Cardiac muscle cell (in vitro differentiated cells and primary cell): ENCODE data around the gene SLC44A5. TPM values are rescaled to one million over a fixed set of nuclear protein-coding genes. Genes with fewer than 3 reads are reported as not detected.

Experiments
- DNase-seq, 2 donors: peaks; one replicate each; pipeline versions ENCODE4 v3.0.0 to v3.0.0-alpha.2; 2010 to 2017; ENCODE audit warnings: low read depth in 1 of 2, low spot score in 1 of 2
- H3K27ac ChIP-seq: fragments of 200-600 bp; sonication (generic); 2 replicates; pipeline ENCODE4 v1.5.1; 2016
- H3K27me3 ChIP-seq: fragments of 200-600 bp; sonication (generic); 2 replicates; pipeline ENCODE4 v1.6.0; 2016; ENCODE audit warnings: control low read depth
- H3K36me3 ChIP-seq: fragments of 200-600 bp; sonication (generic); 2 replicates; pipeline ENCODE4 v1.5.1; 2016; ENCODE audit warnings: control low read depth
- H3K4me1 ChIP-seq: fragments of 200-600 bp; sonication (generic); 2 replicates; pipeline ENCODE4 v1.8.1; 2017; ENCODE audit warnings: low read depth, mild to moderate bottlenecking, mixed run types
- H3K4me3 ChIP-seq: fragments of 200-600 bp; sonication (generic); 2 replicates; pipeline ENCODE4 v1.5.1; 2016; ENCODE audit warnings: mild to moderate bottlenecking
- H3K9me3 ChIP-seq: fragments of 200-600 bp; sonication (generic); 2 replicates; pipeline ENCODE4 v1.5.1; 2017; ENCODE audit warnings: low read depth, mild to moderate bottlenecking, control low read depth
- CTCF ChIP-seq: IDR thresholded peaks from 2 replicates; pipeline ENCODE4 v1.5.1; 2012; ENCODE audit warnings: low read depth, mild to moderate bottlenecking, low read length
- polyA plus RNA-seq: library from polyadenylated mRNA; unstranded; fragments of >200 nt; fragmentation: Nextera tagmentation; extraction: Ambion mirVana; gene quantifications from 2 replicates; pipeline ENCODE4 v1.2.1, GENCODE V29; 2016
- total RNA-seq: library from RNA; depleted of rRNA; stranded (reverse); fragments of >200 nt; gene quantifications from 2 replicates; pipeline ENCODE4 v1.2.3, GENCODE V29; 2016

The SLC44A5 gene
- total and polyA plus RNA-seq, 2 experiments from 2014 or later, result 6.9 to 11.1 TPM

- no peaks in the 10 kb centered on the region for H3K36me3 ChIP-seq
- no peaks in the 10 kb centered on the region for H3K27me3 ChIP-seq
- no peak for TF ChIP-seq CTCF
- H3K4me1 ChIP-seq, result no peaks in the 10 kb centered on the region
- no peak for DNase-seq
- H3K27ac ChIP-seq, result no peak overlapping the region
- H3K9me3 ChIP-seq, result no peaks in the 10 kb centered on the region
- no peak overlapping the region for H3K4me3 ChIP-seq
Observed at GRCh38 chr1:75472089-75472970, 138.6 kb downstream of the SLC44A5 start.

- no peaks in the 10 kb centered on the region for H3K9me3 ChIP-seq
- H3K4me3 ChIP-seq, result no peak overlapping the region
- H3K36me3 ChIP-seq, result no peaks in the 10 kb centered on the region
- no peaks in the 10 kb centered on the region for H3K27me3 ChIP-seq
- H3K4me1 ChIP-seq, result no peaks in the 10 kb centered on the region
- TF ChIP-seq CTCF, result no peak
- H3K27ac ChIP-seq, result no peak overlapping the region
- DNase-seq, result no peak
Observed at GRCh38 chr1:75471252-75471651, 139.7 kb downstream of the SLC44A5 start.

GRCh38 chr1:75470448-75470847, 140.5 kb downstream of the SLC44A5 start:
- H3K4me3 ChIP-seq, result no peak overlapping the region

DNA sequence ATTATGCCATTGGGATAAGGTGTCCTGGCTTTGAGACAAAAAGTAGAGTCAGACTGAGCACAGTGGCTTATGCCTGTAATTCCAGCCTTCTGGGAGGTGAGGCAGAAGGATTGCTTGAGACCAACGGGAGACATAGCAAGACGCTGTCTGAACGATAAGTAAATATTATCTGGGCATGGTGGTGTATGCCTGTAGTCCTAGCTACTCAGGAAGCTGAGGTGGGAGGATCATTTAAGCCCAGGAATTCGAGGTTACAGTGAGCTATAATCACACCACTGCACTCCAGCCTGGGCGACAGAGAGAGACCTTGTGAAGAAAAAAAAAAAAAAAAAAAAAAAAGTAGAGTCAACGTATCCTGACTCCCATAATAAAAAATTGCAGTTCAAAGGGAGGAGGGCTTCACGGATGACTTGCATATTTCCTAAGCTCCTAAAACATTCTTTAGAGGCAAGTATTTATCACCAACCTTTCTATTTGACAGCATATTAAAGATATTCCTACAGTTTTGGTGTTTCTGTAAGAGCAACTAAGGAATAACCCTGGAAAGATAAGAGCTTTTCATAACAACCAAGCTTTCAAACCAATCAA, 141.2 kb downstream of the SLC44A5 start:
- no peaks in the 10 kb centered on the region for H3K9me3 ChIP-seq
- no peaks in the 10 kb centered on the region for H3K36me3 ChIP-seq
- H3K4me3 ChIP-seq, result no peak overlapping the region
- H3K4me1 ChIP-seq, result no peaks in the 10 kb centered on the region
- no peak for TF ChIP-seq CTCF
- no peak for DNase-seq
- no peak overlapping the region for H3K27ac ChIP-seq
- no peaks in the 10 kb centered on the region for H3K27me3 ChIP-seq

More at GRCh38 chr1:75470448-75470847, 140.5 kb downstream of the SLC44A5 start:
- H3K4me1 ChIP-seq, result no peaks in the 10 kb centered on the region
- H3K27ac ChIP-seq, result no peak overlapping the region
- H3K27me3 ChIP-seq, result no peaks in the 10 kb centered on the region
- H3K9me3 ChIP-seq, result no peaks in the 10 kb centered on the region
- DNase-seq, result no peak
- TF ChIP-seq CTCF, result no peak
- no peaks in the 10 kb centered on the region for H3K36me3 ChIP-seq

GRCh38 chr1:75461808-75462325, 149.0 kb downstream of the SLC44A5 start:
- DNase-seq, result no peak
- TF ChIP-seq CTCF, result no peak
- H3K27ac ChIP-seq, result no peak overlapping the region
- H3K4me3 ChIP-seq, result no peak overlapping the region
- no peaks in the 10 kb centered on the region for H3K4me1 ChIP-seq
- no peaks in the 10 kb centered on the region for H3K36me3 ChIP-seq
- H3K27me3 ChIP-seq, result no peaks in the 10 kb centered on the region
- no peaks in the 10 kb centered on the region for H3K9me3 ChIP-seq
